ENCODE results near the gene EPB41L4B.

- TF ChIP-seq CREB1 (CRISPR knock-in tag; IDR thresholded peaks at IDR 0.05; ENCODE audit: low read depth) (no peak), POLR2AphosphoS5 (IDR thresholded peaks at IDR 0.05; ENCODE audit: low read depth) (no peak), EZH2phosphoT487 (IDR thresholded peaks at IDR 0.05; ENCODE audit: unreplicated experiment) (no peak), CTCF (conservative IDR thresholded peaks at IDR 0.05; ENCODE audit: low read depth in 2 of 2) (no peak), STAT1 (IDR thresholded peaks at IDR 0.05; ENCODE audit: unreplicated experiment) (no peak), EZH2 (IDR thresholded peaks at IDR 0.05; ENCODE audit: low read depth, unreplicated experiment) (no peak), ETS1 (IDR thresholded peaks at IDR 0.05) (no peak), REST (IDR thresholded peaks at IDR 0.05; ENCODE audit: unreplicated experiment) (peak; percentile 65), ZNF114 (CRISPR knock-in tag; IDR thresholded peaks at IDR 0.05) (no peak)
Measured at GRCh38 chr9:109315480-109316206, 5.2 kb downstream of the EPB41L4B start.
